Tibial nerve (tissue), 3 donors: Measurements from ENCODE around the gene FAM13A.

Source experiments
- POLR2A ChIP-seq, 2 donors: fragments of 450-650 bp; IDR thresholded peaks; one replicate each; pipeline ENCODE4 v1.6.1; 2017; ENCODE audit warnings: antibody characterized with exemption in 2 of 2, mild to moderate bottlenecking in 2 of 2, moderate library complexity in 2 of 2
- TF ChIP-seq, protein P1 (sequence below), 5 experiments: fragments of 200-600 bp in 3 of 5; fragments of 450-650 bp in 2 of 5; sonication (generic) in 3 of 5; IDR thresholded peaks; one replicate each; pipeline ENCODE4 v1.5.1; 2016 to 2019; ENCODE audit warnings: antibody characterized with exemption in 5 of 5, mild to moderate bottlenecking in 3 of 5, moderate library complexity in 2 of 5

DNA sequence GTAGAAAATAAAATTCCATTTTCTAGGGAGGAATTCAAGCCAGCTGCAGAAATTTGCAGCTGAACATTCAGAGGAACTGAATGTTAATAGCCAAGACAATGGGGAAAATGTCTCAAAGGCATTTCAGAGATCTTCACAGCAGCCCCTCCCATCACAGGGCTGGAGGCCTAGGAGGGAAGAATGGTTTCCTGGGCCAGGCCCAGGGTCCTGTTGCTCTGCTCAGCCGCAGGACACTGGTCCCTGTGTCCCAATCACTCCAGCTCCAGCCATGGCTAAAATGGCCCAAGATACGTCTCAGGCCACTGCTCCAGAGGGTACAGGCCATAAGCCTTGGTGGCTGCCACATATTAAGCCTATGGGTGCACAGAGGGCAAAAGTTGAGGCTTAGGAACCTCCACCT is 20.4 kb downstream of the FAM13A start:
- no peak for TF ChIP-seq POLR2A (IDR thresholded peaks at IDR 0.05)
- TF ChIP-seq, protein P1, sequence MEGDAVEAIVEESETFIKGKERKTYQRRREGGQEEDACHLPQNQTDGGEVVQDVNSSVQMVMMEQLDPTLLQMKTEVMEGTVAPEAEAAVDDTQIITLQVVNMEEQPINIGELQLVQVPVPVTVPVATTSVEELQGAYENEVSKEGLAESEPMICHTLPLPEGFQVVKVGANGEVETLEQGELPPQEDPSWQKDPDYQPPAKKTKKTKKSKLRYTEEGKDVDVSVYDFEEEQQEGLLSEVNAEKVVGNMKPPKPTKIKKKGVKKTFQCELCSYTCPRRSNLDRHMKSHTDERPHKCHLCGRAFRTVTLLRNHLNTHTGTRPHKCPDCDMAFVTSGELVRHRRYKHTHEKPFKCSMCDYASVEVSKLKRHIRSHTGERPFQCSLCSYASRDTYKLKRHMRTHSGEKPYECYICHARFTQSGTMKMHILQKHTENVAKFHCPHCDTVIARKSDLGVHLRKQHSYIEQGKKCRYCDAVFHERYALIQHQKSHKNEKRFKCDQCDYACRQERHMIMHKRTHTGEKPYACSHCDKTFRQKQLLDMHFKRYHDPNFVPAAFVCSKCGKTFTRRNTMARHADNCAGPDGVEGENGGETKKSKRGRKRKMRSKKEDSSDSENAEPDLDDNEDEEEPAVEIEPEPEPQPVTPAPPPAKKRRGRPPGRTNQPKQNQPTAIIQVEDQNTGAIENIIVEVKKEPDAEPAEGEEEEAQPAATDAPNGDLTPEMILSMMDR (IDR thresholded peaks at IDR 0.05) = no peak
